ENCODE measurements around the gene KNSTRN.
A peak's percentile ranks its signal among the peaks of the same experiment; 100 is the strongest.

The KNSTRN gene

GRCh38 chr15:40349163-40349562, 33.4 kb upstream of the KNSTRN start:
- DNase-seq (ENCODE audit: extremely low spot score): no peak
- ChIA-PET POLR2A (no interaction called here), CTCF (interaction anchor here (1.1 to 12.6 kb wide), 2 partner anchors 9 to 21 kb away, joined by 3 to 186 read pairs; partner anchors contain the start of gene CCDC9B)
- no peak for TF ChIP-seq CTCF (IDR thresholded peaks at IDR 0.05; ENCODE audit: control extremely low read depth, extremely low read depth, low read depth, missing control alignments)

- ChIA-PET POLR2A (no interaction called here), CTCF (interaction anchor here (1.2 to 12.6 kb wide), 4 partner anchors 12 to 73 kb away, joined by 4 to 186 read pairs (median 38); partner anchors contain the start of gene CCDC9B)
- no peak for TF ChIP-seq CTCF (IDR thresholded peaks at IDR 0.05; ENCODE audit: control extremely low read depth, extremely low read depth, low read depth, missing control alignments)
- DNase-seq (ENCODE audit: extremely low spot score): no peak
These were observed 30.1 kb upstream of the KNSTRN start for GRCh38 chr15:40352281-40352901.

GRCh38 chr15:40353697-40354096, 28.8 kb upstream of the KNSTRN start:
- no peak for DNase-seq (ENCODE audit: extremely low spot score)
- no peak for TF ChIP-seq CTCF (IDR thresholded peaks at IDR 0.05; ENCODE audit: control extremely low read depth, extremely low read depth, low read depth, missing control alignments)
- ChIA-PET CTCF (interaction anchor here (10.1 to 12.6 kb wide), 2 partner anchors 14 to 15 kb away, joined by 70 to 186 read pairs; partner anchors contain the start of gene CCDC9B), POLR2A (no interaction called here)

- no peak for DNase-seq (ENCODE audit: extremely low spot score)
- POLR2A ChIA-PET: no interaction called here
These were observed 27.9 kb upstream of the KNSTRN start for GRCh38 chr15:40354408-40355171.

GRCh38 chr15:40355976-40356585, 26.4 kb upstream of the KNSTRN start:
- no peak for TF ChIP-seq CTCF (IDR thresholded peaks at IDR 0.05; ENCODE audit: control extremely low read depth, extremely low read depth, low read depth, missing control alignments)
- ChIA-PET POLR2A (no interaction called here), CTCF (interaction anchor here (0.8 to 12.6 kb wide), 5 partner anchors 12 to 64 kb away, joined by 3 to 186 read pairs (median 6); partner anchors contain the start of genes CCDC9B and INAFM2)
- DNase-seq (ENCODE audit: extremely low spot score): no peak

More at GRCh38 chr15:40354408-40355171, 27.9 kb upstream of the KNSTRN start:
- CTCF ChIA-PET: interaction anchor here (1.0 to 12.6 kb wide), 5 partner anchors 14 to 67 kb away, joined by 3 to 186 read pairs (median 6); partner anchors contain the start of genes CCDC9B and INAFM2
- TF ChIP-seq CTCF (IDR thresholded peaks at IDR 0.05; ENCODE audit: control extremely low read depth, extremely low read depth, low read depth, missing control alignments): peak; percentile 10

- ChIA-PET CTCF (interaction anchor here (1.0 to 12.6 kb wide), 5 partner anchors 11 to 82 kb away, joined by 3 to 186 read pairs (median 4); partner anchors contain the start of genes CCDC9B and KNSTRN), POLR2A (no interaction called here)
- TF ChIP-seq CTCF (IDR thresholded peaks at IDR 0.05; ENCODE audit: control extremely low read depth, extremely low read depth, low read depth, missing control alignments): no peak
- DNase-seq (ENCODE audit: extremely low spot score): no peak
These were observed 25.3 kb upstream of the KNSTRN start for GRCh38 chr15:40357246-40357645.

Data from GM10248 (cell line).